Rectal smooth muscle tissue (tissue), 1 donor: ENCODE data around the gene TOP2A.

Source experiments
- H3K27ac ChIP-seq: one replicate; pipeline ENCODE4 v1.7.0; 2013; ENCODE audit warnings: low read depth, low read length, inconsistent platforms
- H3K27me3 ChIP-seq: one replicate; pipeline ENCODE4 v1.7.0; 2013; ENCODE audit warnings: low read length; ENCODE audit not compliant: control insufficient read depth, insufficient read depth
- H3K36me3 ChIP-seq: one replicate; pipeline ENCODE4 v1.7.0; 2013; ENCODE audit warnings: low read length; ENCODE audit not compliant: control insufficient read depth, insufficient read depth
- H3K4me1 ChIP-seq: one replicate; pipeline ENCODE4 v1.7.0; 2013; ENCODE audit warnings: low read length; ENCODE audit not compliant: control insufficient read depth, insufficient read depth
- H3K4me3 ChIP-seq: one replicate; pipeline ENCODE4 v1.7.0; 2013; ENCODE audit warnings: low read length
- H3K9ac ChIP-seq: one replicate; pipeline ENCODE4 v1.7.0; 2013; ENCODE audit warnings: low read length

Gene TOP2A

DNA sequence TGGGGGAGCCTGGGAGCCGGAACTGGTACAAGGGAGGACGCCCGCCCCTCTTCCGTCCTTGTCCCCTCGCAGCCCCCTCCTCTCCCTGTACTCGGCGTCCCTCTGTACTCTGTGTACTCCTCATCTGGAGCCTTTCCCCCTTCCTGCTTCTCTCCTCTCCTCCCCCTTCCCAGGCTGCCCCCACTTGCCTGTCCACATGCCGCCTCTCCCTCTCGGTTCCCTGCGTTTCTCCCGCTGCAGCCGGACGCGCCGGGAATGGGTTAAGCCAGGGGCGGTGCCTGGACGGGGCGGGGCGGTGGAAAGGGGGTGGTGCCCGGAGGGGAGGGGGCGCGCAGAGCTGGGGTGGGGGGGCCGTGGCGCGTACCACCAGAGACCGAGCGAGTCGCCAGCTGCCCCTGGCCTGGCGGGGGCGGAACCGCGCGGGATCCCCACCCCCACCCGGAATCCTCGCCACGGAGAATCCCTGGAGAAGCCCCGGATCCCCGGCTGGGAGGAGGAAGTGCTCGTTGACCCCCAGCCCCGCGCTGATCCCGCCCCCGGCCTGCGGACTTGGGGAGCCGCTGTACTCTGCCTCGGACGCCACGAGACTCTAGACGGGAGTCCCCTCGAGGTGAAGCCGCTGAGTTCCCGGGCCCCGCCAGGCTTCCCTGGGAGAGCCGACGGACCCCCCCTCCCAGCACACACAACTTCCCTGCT lies 75.7 kb downstream of the TOP2A start:
- H3K4me3 ChIP-seq, result peak overlapping the region; percentile 87
- H3K4me1 ChIP-seq, result peaks cover 26% of the 10 kb centered on the region
- H3K9ac ChIP-seq, result peak overlapping the region; percentile 88
- H3K27ac ChIP-seq, result peak overlapping the region; percentile 87
- H3K27me3 ChIP-seq, result no peaks in the 10 kb centered on the region
- H3K36me3 ChIP-seq, result no peaks in the 10 kb centered on the region

DNA sequence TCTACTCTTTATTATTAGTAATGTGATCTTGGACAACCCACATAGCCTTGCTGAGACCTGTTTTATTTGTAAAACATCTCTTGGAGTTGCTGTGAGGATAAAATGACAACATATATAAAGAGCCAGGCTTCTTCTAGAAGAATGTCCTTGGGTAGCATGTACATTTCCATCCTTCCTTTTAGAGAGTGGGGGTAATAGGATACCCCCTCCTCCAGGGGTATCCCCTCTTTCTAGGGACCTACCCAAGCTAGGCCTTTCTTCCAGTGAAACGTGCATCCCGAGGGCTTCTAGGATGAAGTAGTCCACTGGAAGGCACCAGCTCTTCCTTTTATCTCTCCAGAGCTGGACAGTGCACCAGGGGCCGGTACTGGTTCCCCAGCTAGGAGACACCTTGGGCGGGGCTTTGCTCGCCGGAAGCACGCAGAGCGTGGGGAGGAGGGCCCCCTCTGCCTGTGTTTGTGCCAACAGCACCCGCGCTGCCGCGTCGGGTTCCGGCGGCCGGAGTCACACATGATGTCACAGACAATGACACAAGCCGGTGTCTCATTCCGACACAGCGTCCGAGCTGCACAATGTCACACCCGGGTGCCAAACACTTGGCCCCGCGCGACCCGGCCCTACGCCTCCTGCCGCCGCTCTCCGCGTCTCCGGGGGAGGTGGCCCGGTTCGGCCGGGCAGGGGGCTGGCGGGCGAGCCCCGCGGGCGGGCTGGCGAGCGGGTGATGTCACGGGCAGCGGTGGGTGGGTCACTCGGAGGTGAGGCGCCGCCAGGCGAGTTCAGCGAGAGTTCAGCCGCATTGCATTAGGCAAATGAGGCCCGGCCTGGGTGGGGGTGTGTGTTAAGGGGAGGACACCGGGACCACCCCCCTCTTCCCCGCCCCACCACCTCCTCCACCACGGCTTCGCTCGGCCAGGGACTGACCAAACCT lies 76.6 kb downstream of the TOP2A start:
- H3K9ac ChIP-seq, result peak overlapping the region; percentile 81
- H3K4me1 ChIP-seq, result peaks cover 20% of the 10 kb centered on the region
- no peaks in the 10 kb centered on the region for H3K27me3 ChIP-seq
- no peaks in the 10 kb centered on the region for H3K36me3 ChIP-seq
- peak overlapping the region; percentile 87 for H3K4me3 ChIP-seq
- peak overlapping the region; percentile 87 for H3K27ac ChIP-seq

DNA sequence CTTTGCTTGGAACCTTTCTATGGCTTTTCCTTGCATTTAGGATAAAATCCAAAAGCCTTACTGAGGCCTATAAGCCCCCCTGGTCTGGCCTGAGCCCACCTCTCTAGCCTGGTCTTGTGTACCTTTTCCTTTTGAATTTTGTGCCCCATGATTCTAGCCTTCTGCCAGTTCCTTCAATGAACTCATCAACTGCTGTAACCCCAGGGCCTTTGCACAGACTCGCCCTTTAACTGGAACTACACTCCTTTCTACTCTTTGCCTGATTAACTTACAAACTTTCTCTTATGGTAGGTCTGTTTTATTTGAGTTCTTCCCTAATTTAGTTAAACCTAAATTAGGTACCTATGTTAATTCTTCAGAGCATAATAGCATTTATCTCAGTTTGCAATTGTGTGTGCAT lies 77.4 kb downstream of the TOP2A start:
- Histone ChIP-seq H3K4me1 (peaks cover 13% of the 10 kb centered on the region), H3K9ac (no peak overlapping the region), H3K27me3 (no peaks in the 10 kb centered on the region), H3K36me3 (no peaks in the 10 kb centered on the region), H3K4me3 (no peak overlapping the region), H3K27ac (peak overlapping the region; percentile 87)

DNA sequence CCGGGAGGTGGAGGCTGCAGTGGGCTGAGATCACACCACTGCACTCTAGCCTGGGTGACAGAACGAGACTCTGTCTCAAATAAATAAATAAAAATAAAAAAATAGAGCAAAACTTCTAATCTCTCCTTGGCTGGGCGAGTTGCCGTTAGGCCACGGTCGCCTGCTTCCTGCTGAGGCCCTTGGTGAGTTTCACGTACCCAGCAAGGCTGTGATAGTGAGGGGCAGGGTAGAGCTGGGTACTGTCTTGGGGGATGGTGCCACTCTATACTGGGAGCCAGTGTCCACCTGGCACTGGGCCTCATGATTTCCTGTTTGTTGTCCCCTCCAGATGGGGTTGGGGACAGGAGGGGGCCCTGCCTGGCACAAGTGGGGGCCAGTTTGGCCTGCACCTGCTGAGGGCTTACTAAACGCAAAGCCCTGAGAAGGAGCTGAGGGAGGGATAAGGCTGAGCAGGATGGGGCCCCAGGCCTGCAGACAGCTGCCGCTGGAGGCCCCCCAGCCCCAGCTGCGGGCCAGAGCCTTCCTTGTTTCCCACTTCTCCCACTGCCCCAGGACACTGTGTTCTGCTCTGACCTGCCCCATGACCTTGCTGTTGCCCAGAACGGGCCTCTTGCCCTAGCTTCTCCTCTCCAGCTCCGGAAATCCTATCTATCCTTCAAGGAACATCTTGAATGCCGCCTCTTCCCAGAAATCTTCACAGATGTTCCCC lies 78.6 kb downstream of the TOP2A start:
- H3K4me3 ChIP-seq, result no peak overlapping the region

More for the DNA sequence above, 78.6 kb downstream of the TOP2A start:
- no peak overlapping the region for H3K9ac ChIP-seq
- H3K27me3 ChIP-seq, result no peaks in the 10 kb centered on the region
- no peak overlapping the region for H3K27ac ChIP-seq
- peaks cover 16% of the 10 kb centered on the region for H3K4me1 ChIP-seq
- H3K36me3 ChIP-seq, result no peaks in the 10 kb centered on the region
